GM18507 (cell line): ENCODE measurements around the gene CHST6.
"Not testable (repeated sequence)": the region's sequence is repeated elsewhere in the genome, so short reads cannot be mapped to it uniquely, and the experiment has no call there.

Experiments
- DNase-seq: peaks from one replicate; pipeline ENCODE4 v3.0.0; 2011; ENCODE audit warnings: low read depth; ENCODE audit not compliant: insufficient read length; ENCODE audit errors: extremely low spot score
- FAIRE-seq: peaks from 2 replicates; lab custom pipeline; 2011; peaks lifted over from hg19 to GRCh38; lab: Jason Lieb, UNC

CHST6 gene

DNA sequence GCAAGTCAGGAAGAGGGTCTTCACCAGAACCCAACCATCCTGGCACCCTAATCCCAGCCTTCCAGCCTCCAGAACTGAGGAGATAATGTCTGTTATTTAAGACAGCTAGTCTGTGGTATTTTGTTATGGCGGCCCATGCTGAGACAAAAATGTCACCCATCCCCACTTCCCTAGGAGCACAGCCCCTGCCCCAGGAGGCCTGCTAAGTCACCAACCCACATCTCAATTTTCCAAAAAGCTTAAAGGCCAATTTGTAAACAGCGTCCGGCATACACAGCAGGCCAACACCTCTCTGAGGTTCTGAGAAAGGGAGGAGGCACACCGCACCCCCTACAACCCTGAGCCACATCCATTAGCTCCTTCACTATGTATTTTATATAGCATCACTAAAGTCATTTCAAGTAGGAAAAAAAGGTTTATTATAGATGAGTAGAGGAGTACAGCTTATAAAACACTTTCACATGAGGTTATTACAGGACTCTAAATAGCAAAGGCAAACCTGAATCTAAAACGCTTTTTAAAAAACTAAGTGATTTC, 37.7 kb downstream of the CHST6 start:
- no peak for DNase-seq
- FAIRE-seq: no peak

GRCh38 chr16:75456971-75457370, 38.3 kb downstream of the CHST6 start:
- no peak for FAIRE-seq
- DNase-seq: no peak

- not testable (repeated sequence) for FAIRE-seq, DNase-seq
These were observed 38.8 kb downstream of the CHST6 start for GRCh38 chr16:75456486-75456885.

DNA sequence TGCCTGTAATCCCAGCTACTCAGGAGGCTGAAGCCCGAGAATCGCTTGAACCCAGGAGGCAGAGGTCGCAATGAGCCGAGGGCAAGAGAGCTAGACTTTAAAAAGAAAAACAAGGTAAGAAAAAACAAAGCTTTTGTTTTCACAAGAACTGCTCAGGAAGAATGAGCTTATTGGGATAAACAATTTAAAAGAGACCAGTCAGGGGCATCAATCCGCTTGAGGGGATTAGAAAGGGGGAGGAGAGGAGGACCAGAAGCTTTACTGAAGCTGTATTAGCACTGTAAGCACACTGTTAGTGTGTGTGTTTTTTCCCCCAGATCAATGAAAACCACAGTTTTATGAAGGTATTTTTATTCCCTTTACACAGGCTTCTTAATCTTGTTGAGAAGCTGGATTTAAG, 39.6 kb downstream of the CHST6 start:
- no peak for FAIRE-seq

GRCh38 chr16:75452464-75453190, 42.6 kb downstream of the CHST6 start:
- FAIRE-seq (no peak), DNase-seq (no peak)

More for the DNA sequence above, 39.6 kb downstream of the CHST6 start:
- no peak for DNase-seq

GRCh38 chr16:75446416-75446815, 48.8 kb downstream of the CHST6 start:
- FAIRE-seq (no peak), DNase-seq (no peak)

GRCh38 chr16:75445298-75445697, 49.9 kb downstream of the CHST6 start:
- DNase-seq (no peak), FAIRE-seq (no peak)

- FAIRE-seq (no peak), DNase-seq (no peak)
These were observed 51.9 kb downstream of the CHST6 start for GRCh38 chr16:75443298-75443697.

DNA sequence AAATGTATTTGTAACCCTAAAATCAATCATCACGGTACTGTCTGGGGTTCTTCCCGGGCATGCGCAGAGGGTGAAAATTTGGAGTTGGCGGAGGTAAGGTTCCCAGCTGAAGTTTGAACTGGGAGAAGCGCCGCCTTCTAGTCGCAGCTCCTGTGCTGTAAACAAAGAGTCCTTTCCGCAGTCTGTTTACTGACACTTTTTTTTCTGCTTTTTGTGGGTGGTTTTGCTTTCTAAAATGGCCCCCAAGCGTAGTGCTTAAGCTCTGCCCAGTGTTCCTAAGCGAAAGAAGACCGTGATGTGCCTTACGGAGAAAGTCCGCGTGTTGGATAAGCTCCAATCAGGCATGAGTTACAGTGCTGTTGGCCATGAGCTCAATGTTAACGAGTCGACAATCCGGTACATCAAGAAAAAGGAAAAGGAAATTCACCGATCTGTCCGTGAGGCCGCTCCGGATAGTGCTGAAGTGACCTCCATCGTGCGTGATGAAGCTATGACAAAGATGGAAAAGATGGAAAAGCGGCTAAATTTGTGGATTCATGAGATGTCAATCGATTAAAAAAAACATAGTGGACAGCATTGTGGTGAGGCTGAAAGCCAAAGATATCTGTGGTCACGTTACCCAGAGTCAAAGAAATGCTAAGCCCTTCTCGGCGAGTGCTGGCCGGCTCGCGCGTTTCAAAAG, 61.4 kb downstream of the CHST6 start:
- DNase-seq (peak; percentile 58), FAIRE-seq (no peak)

GRCh38 chr16:75432828-75433731, 62.2 kb downstream of the CHST6 start, which contains the start of gene CFDP1:
Gene CFDP1, minus strand, starts transcription at chr16:75433503. Its CDS starts 151 bp downstream, at chr16:75433352.
- FAIRE-seq: peak; percentile 86
- peak; percentile 95 for DNase-seq

- FAIRE-seq (no peak), DNase-seq (no peak)
These were observed 65.4 kb downstream of the CHST6 start for GRCh38 chr16:75429621-75430403.

DNA sequence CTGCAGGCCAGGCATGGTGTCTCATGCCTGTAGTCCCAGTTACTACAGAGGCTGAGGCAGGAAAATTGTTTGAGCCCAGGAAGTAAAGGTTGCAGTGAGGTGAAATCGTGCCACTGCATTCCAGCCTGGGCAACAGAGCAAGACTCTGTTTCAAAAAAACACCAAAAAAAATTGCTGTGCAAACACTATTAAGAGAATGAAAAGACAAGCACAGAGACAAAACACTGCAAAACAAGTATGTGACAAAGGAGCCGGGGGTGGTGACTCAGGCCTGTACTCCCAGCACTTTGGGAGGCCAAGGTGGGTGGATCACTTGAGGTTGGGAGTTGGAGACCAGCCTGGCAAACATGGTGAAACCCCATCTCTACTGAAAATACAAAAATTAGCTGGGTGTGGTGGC, 68.7 kb downstream of the CHST6 start:
- FAIRE-seq, DNase-seq: not testable (repeated sequence)

DNA sequence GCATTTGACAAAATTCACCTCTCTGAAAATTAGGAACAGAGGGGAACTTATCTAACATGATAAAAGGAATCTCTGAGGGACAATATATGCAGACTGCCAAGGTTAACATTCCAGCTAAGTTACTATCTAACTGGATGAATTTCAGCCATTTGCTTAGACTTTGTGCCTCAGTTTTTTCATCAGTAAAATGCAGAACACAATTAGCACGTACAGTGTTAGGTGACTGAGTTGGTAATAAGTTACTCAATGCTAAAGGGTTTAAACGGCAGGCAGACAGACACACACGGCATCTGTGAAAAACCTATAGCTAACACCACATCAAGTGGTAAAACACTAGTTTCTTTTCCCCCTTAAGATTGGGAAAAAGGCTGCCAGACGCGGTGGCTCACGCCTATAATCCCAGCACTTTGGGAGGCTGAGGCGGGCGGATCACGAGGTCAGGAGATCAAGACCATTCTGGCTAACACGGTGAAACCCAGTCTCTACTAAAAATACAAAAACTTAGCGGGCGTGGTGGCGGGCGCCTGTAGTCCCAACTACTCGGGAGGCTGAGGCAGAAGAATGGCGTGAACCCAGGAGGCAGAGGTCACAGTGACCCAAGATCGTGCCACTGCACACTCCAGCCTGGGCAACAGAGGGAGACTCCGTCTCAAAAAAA, 71.0 kb downstream of the CHST6 start:
- DNase-seq, FAIRE-seq: not testable (repeated sequence)

GRCh38 chr16:75423723-75424104, 71.5 kb downstream of the CHST6 start:
- no peak for FAIRE-seq
- DNase-seq: no peak
